Measurements from ENCODE around the gene MFRP.

The MFRP gene

GRCh38 chr11:119305556-119306372 lies 40.7 kb downstream of the MFRP start:
- Histone ChIP-seq H3K9me3 (ENCODE audit: control insufficient read depth, low read length) (no peaks in the 10 kb centered on the region), H3K36me3 (ENCODE audit: control insufficient read depth, insufficient read depth, low read length) (no peaks in the 10 kb centered on the region), H3K4me2 (ENCODE audit: low read length) (no peak overlapping the region), H3K27ac (no peak overlapping the region), H2AFZ (no peak overlapping the region), H3K4me3 (ENCODE audit: low read depth, low read length) (no peak overlapping the region), H3K79me2 (no peaks in the 10 kb centered on the region), H3K9ac (no peak overlapping the region), H3K4me1 (no peaks in the 10 kb centered on the region), H3K27me3 (ENCODE audit: control insufficient read depth, insufficient read depth, low read length) (no peaks in the 10 kb centered on the region)
- no peak for TF ChIP-seq CTCF (IDR thresholded peaks at IDR 0.05)

- Histone ChIP-seq H3K79me2 (no peaks in the 10 kb centered on the region), H2AFZ (no peak overlapping the region), H3K4me2 (ENCODE audit: low read length) (no peak overlapping the region), H3K4me3 (ENCODE audit: low read depth, low read length) (no peak overlapping the region), H3K27me3 (ENCODE audit: control insufficient read depth, insufficient read depth, low read length) (no peaks in the 10 kb centered on the region), H3K27ac (no peak overlapping the region), H3K4me1 (no peaks in the 10 kb centered on the region), H3K9ac (no peak overlapping the region), H3K36me3 (ENCODE audit: control insufficient read depth, insufficient read depth, low read length) (no peaks in the 10 kb centered on the region), H3K9me3 (ENCODE audit: control insufficient read depth, low read length) (no peaks in the 10 kb centered on the region)
- no peak for TF ChIP-seq CTCF (IDR thresholded peaks at IDR 0.05)
These were observed 43.2 kb downstream of the MFRP start for GRCh38 chr11:119303227-119303718.

GRCh38 chr11:119300198-119300964 lies 46.1 kb downstream of the MFRP start:
- Histone ChIP-seq H3K9ac (no peak overlapping the region), H3K9me3 (ENCODE audit: control insufficient read depth, low read length) (no peaks in the 10 kb centered on the region), H3K79me2 (no peaks in the 10 kb centered on the region), H3K4me3 (ENCODE audit: low read depth, low read length) (no peak overlapping the region), H3K4me2 (ENCODE audit: low read length) (no peak overlapping the region), H3K27me3 (ENCODE audit: control insufficient read depth, insufficient read depth, low read length) (no peaks in the 10 kb centered on the region), H2AFZ (no peak overlapping the region), H3K36me3 (ENCODE audit: control insufficient read depth, insufficient read depth, low read length) (no peaks in the 10 kb centered on the region), H3K4me1 (no peaks in the 10 kb centered on the region), H3K27ac (no peak overlapping the region)
- no peak for TF ChIP-seq CTCF (IDR thresholded peaks at IDR 0.05)

- Histone ChIP-seq H3K36me3 (ENCODE audit: control insufficient read depth, insufficient read depth, low read length) (no peaks in the 10 kb centered on the region), H3K4me2 (ENCODE audit: low read length) (no peak overlapping the region), H3K9me3 (ENCODE audit: control insufficient read depth, low read length) (no peaks in the 10 kb centered on the region), H2AFZ (no peak overlapping the region), H3K4me3 (ENCODE audit: low read depth, low read length) (no peak overlapping the region), H3K9ac (no peak overlapping the region), H3K27ac (no peak overlapping the region), H3K27me3 (ENCODE audit: control insufficient read depth, insufficient read depth, low read length) (no peaks in the 10 kb centered on the region), H3K4me1 (no peaks in the 10 kb centered on the region), H3K79me2 (no peaks in the 10 kb centered on the region)
- TF ChIP-seq CTCF (IDR thresholded peaks at IDR 0.05), result no peak
These were observed 47.1 kb downstream of the MFRP start for GRCh38 chr11:119299416-119299815.

All from parathyroid adenoma (tissue), 2 donors.